22Rv1 (cell line): ENCODE measurements around the gene CSGALNACT2.

Source experiments
- ZFX ChIP-seq: fragments of 450-650 bp; IDR thresholded peaks from 2 replicates; pipeline ENCODE4 v1.6.1; 2017; ENCODE audit warnings: antibody characterized with exemption, borderline replicate concordance
- TF ChIP-seq, protein P1 (sequence below): fragments of 450-650 bp; IDR thresholded peaks from 2 replicates; pipeline ENCODE4 v1.5.1; 2017; ENCODE audit warnings: mild to moderate bottlenecking

DNA sequence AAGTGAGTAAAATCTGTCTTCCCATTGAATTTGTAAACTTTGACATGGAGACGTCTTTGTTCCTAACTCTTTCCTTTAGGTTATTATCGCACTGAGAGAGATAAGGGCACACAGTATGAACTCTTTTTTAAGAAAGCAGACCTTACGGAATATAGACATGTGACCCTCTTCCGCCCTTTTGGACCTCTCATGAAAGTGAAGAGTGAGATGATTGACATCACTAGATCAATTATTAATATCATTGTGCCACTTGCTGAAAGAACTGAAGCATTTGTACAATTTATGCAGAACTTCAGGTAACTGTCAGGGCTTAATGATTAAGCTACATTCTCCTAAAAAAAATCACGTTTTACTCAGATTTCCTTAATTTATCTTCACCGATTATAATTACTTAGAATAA, 20.4 kb downstream of the CSGALNACT2 start:
- TF ChIP-seq, protein P1, sequence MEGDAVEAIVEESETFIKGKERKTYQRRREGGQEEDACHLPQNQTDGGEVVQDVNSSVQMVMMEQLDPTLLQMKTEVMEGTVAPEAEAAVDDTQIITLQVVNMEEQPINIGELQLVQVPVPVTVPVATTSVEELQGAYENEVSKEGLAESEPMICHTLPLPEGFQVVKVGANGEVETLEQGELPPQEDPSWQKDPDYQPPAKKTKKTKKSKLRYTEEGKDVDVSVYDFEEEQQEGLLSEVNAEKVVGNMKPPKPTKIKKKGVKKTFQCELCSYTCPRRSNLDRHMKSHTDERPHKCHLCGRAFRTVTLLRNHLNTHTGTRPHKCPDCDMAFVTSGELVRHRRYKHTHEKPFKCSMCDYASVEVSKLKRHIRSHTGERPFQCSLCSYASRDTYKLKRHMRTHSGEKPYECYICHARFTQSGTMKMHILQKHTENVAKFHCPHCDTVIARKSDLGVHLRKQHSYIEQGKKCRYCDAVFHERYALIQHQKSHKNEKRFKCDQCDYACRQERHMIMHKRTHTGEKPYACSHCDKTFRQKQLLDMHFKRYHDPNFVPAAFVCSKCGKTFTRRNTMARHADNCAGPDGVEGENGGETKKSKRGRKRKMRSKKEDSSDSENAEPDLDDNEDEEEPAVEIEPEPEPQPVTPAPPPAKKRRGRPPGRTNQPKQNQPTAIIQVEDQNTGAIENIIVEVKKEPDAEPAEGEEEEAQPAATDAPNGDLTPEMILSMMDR, result no peak
- no peak for TF ChIP-seq ZFX
